ENCODE measurements around the gene NDUFS2. TPM values are rescaled to one million over a fixed set of nuclear protein-coding genes. Genes with fewer than 3 reads are reported as not detected.

The NDUFS2 gene
- total and polyA plus RNA-seq, 9 of the 15 experiments (the other 6 are each of a cell fraction or from before 2014, with no cell fraction given), result 70.0 to 176 (median 141) TPM

DNA sequence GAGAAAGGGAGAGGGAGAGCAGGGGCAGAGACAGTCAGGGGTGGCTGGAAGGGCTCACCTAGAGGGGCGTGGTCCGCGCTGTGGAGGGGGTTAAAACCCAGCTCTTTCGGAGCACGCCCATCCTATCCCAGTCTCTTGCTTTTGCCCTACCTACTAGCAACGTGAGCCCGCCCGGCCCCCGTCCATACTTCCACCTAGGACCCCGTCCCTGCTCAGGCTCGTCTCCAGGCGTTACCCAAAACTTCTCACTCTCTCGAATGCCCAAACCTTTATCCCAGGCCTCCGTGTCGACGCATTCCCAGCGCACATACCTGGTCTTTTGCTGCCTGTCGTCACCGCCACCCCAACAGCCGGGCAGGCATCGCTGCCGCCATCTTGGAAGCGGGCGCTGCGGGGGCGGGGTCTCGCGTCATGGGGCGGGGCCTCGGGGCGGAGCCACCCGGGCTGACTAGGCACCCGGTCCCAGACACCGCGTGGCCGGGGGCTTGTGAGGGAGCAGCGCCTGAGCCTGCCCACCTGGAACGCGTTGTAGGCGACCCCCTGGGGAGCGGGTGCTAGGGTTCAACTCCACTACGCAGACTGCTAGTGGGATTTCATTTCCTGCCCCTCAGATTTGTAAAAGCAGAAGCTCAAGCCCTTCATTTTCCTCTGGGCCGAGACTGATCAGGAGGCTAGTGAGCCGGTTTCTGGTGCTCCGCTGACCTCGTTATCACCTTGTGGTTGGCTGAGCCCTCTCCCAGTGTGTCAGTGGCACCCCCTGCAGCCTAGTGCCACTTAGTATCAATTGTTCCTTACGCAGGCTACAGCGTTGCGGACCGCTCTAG, 24.8 kb upstream of the NDUFS2 start, which contains the start of gene B4GALT3 (continued):
- TF ChIP-seq NBN (IDR thresholded peaks at IDR 0.05; ENCODE audit: low read depth) (peak; percentile 53; the same call in 1 of the 2 replicates), ZNF740 (CRISPR knock-in tag; IDR thresholded peaks at IDR 0.05) (0 out of 2 replicates have a peak, but pooled peaks have one; percentile 13), ZNF740 (tag; IDR thresholded peaks at IDR 0.05) (no peak), ETV1 (tag; conservative IDR thresholded peaks at IDR 0.05; ENCODE audit: low read depth) (0 out of 2 replicates have a peak, but pooled peaks have one; percentile 30), SREBF2 (CRISPR knock-in tag; IDR thresholded peaks at IDR 0.05) (0 out of 2 replicates have a peak, but pooled peaks have one; percentile 75), ZNF124 (CRISPR knock-in tag; IDR thresholded peaks at IDR 0.05) (no peak), SIN3A (IDR thresholded peaks at IDR 0.05; ENCODE audit: borderline replicate concordance in 2 of 2, control insufficient read depth in 1 of 2, low read depth in 2 of 2, low read length in 2 of 2) (peak; percentile 3 to 80; a peak in 2 of 4 replicates), CBFB (CRISPR knock-in tag; IDR thresholded peaks at IDR 0.05) (peak; percentile 96), SAFB2 (IDR thresholded peaks at IDR 0.05; ENCODE audit: borderline replicate concordance, low read depth, low read length, severe bottlenecking) (no peak), NFIC (IDR thresholded peaks at IDR 0.05) (peak; percentile 55), ZNF695 (CRISPR knock-in tag; IDR thresholded peaks at IDR 0.05) (no peak), BRD9 (IDR thresholded peaks at IDR 0.05; ENCODE audit: low read depth, partially characterized antibody) (peak; percentile 96), PRPF4 (IDR thresholded peaks at IDR 0.05; ENCODE audit: insufficient read depth, low read depth, low read length, poor library complexity, severe bottlenecking) (no peak), KAT8 (IDR thresholded peaks at IDR 0.05; ENCODE audit: low read depth) (no peak), MGA (IDR thresholded peaks at IDR 0.05) (peak; percentile 96)
